HEK293 (cell line): Measurements from ENCODE around the gene CETP.

Source experiments
- ATF2 ChIP-seq: fragments of 450-650 bp; formaldehyde crosslinking; IDR thresholded peaks from 2 replicates; pipeline ENCODE4 v1.5.1; 2016; ENCODE audit warnings: missing biosample characterization, missing genetic modification characterization, low read depth
- INSM2 ChIP-seq: fragments of 450-650 bp; formaldehyde crosslinking; IDR thresholded peaks from 2 replicates; pipeline ENCODE4 v1.5.1; 2016; ENCODE audit warnings: missing biosample characterization, missing genetic modification characterization
- KLF1 ChIP-seq: fragments of 450-650 bp; formaldehyde crosslinking; IDR thresholded peaks from 2 replicates; pipeline ENCODE4 v1.5.1; 2016; ENCODE audit warnings: missing biosample characterization, missing genetic modification characterization
- KLF8 ChIP-seq: fragments of 450-650 bp; formaldehyde crosslinking; IDR thresholded peaks from 2 replicates; pipeline ENCODE4 v1.5.1; 2016; ENCODE audit warnings: missing biosample characterization, missing genetic modification characterization
- KLF9 ChIP-seq: fragments of 450-650 bp; formaldehyde crosslinking; IDR thresholded peaks from 2 replicates; pipeline ENCODE4 v1.5.1; 2016; ENCODE audit warnings: missing biosample characterization, missing genetic modification characterization, low read depth
- PRDM4 ChIP-seq: fragments of 450-650 bp; formaldehyde crosslinking; IDR thresholded peaks from 2 replicates; pipeline ENCODE4 v1.5.1; 2017; ENCODE audit warnings: missing biosample characterization, missing genetic modification characterization
- RBAK ChIP-seq: fragments of 450-650 bp; formaldehyde crosslinking; IDR thresholded peaks from 2 replicates; pipeline ENCODE4 v1.5.1; 2016; ENCODE audit warnings: missing biosample characterization, missing genetic modification characterization
- SP7 ChIP-seq: fragments of 450-650 bp; formaldehyde crosslinking; IDR thresholded peaks from 2 replicates; pipeline ENCODE4 v1.5.1; 2016; ENCODE audit warnings: missing biosample characterization, missing genetic modification characterization
- ZBTB7A ChIP-seq: fragments of 450-650 bp; formaldehyde crosslinking; IDR thresholded peaks from 2 replicates; pipeline ENCODE4 v1.5.1; 2016; ENCODE audit warnings: low read depth, missing biosample characterization, missing genetic modification characterization
- ZEB2 ChIP-seq: fragments of 450-650 bp; formaldehyde crosslinking; IDR thresholded peaks from 2 replicates; pipeline ENCODE4 v1.5.1; 2016; ENCODE audit warnings: missing biosample characterization, missing genetic modification characterization
- ZNF114 ChIP-seq: fragments of 450-650 bp; formaldehyde crosslinking; IDR thresholded peaks from 2 replicates; pipeline ENCODE4 v1.5.0; 2017; ENCODE audit warnings: missing biosample characterization, missing genetic modification characterization
- ZNF121 ChIP-seq: fragments of 450-650 bp; formaldehyde crosslinking; IDR thresholded peaks from 2 replicates; pipeline ENCODE4 v1.5.1; 2016; ENCODE audit warnings: missing biosample characterization, missing genetic modification characterization
- ZNF138 ChIP-seq: fragments of 450-650 bp; formaldehyde crosslinking; IDR thresholded peaks from 2 replicates; pipeline ENCODE4 v1.5.1; 2016; ENCODE audit warnings: missing biosample characterization, missing genetic modification characterization, borderline replicate concordance
- ZNF140 ChIP-seq: fragments of 450-650 bp; formaldehyde crosslinking; IDR thresholded peaks from 2 replicates; pipeline ENCODE4 v1.5.1; 2016; ENCODE audit warnings: missing biosample characterization, missing genetic modification characterization
- ZNF157 ChIP-seq: fragments of 450-650 bp; formaldehyde crosslinking; IDR thresholded peaks from 2 replicates; pipeline ENCODE4 v1.5.1; 2016; ENCODE audit warnings: missing biosample characterization, missing genetic modification characterization
- ZNF169 ChIP-seq: fragments of 450-650 bp; formaldehyde crosslinking; IDR thresholded peaks from 2 replicates; pipeline ENCODE4 v1.5.1; 2016; ENCODE audit warnings: missing biosample characterization, missing genetic modification characterization
- ZNF211 ChIP-seq: fragments of 450-650 bp; formaldehyde crosslinking; IDR thresholded peaks from 2 replicates; pipeline ENCODE4 v1.5.1; 2016; ENCODE audit warnings: low read depth, missing biosample characterization, missing genetic modification characterization
- ZNF214 ChIP-seq: fragments of 450-650 bp; formaldehyde crosslinking; IDR thresholded peaks from 2 replicates; pipeline ENCODE4 v1.5.1; 2017; ENCODE audit warnings: missing biosample characterization, mild to moderate bottlenecking, missing genetic modification characterization, borderline replicate concordance
- ZNF24 ChIP-seq: fragments of 450-650 bp; formaldehyde crosslinking; IDR thresholded peaks from 2 replicates; pipeline ENCODE4 v1.5.1; 2016; ENCODE audit warnings: missing biosample characterization, missing genetic modification characterization
- ZNF292 ChIP-seq: fragments of 450-650 bp; formaldehyde crosslinking; IDR thresholded peaks from 2 replicates; pipeline ENCODE4 v1.5.1; 2016; ENCODE audit warnings: low read depth, missing biosample characterization, missing genetic modification characterization, borderline replicate concordance
- ZNF404 ChIP-seq: fragments of 450-650 bp; formaldehyde crosslinking; IDR thresholded peaks from 2 replicates; pipeline ENCODE4 v1.5.1; 2017; ENCODE audit warnings: missing biosample characterization, missing genetic modification characterization
- ZNF423 ChIP-seq: fragments of 450-650 bp; formaldehyde crosslinking; IDR thresholded peaks from 2 replicates; pipeline ENCODE4 v1.5.1; 2016; ENCODE audit warnings: missing biosample characterization, missing genetic modification characterization
- ZNF548 ChIP-seq: fragments of 450-650 bp; formaldehyde crosslinking; IDR thresholded peaks from 2 replicates; pipeline ENCODE4 v1.5.1; 2016; ENCODE audit warnings: missing biosample characterization, missing genetic modification characterization
- ZNF561 ChIP-seq: fragments of 450-650 bp; IDR thresholded peaks from 2 replicates; pipeline ENCODE4 v1.5.1; 2018; ENCODE audit warnings: missing biosample characterization, missing genetic modification characterization, borderline replicate concordance
- ZNF610 ChIP-seq: fragments of 450-650 bp; formaldehyde crosslinking; IDR thresholded peaks from 2 replicates; pipeline ENCODE4 v1.5.1; 2016; ENCODE audit warnings: missing biosample characterization, missing genetic modification characterization, borderline replicate concordance
- ZNF660 ChIP-seq: fragments of 450-650 bp; IDR thresholded peaks from 2 replicates; pipeline ENCODE4 v1.5.1; 2018; ENCODE audit warnings: missing biosample characterization, mild to moderate bottlenecking, missing genetic modification characterization
- ZNF677 ChIP-seq: fragments of 450-650 bp; IDR thresholded peaks from 2 replicates; pipeline ENCODE4 v1.5.0; 2018; ENCODE audit warnings: missing biosample characterization, mild to moderate bottlenecking, missing genetic modification characterization, moderate library complexity
- ZNF76 ChIP-seq: fragments of 450-650 bp; formaldehyde crosslinking; IDR thresholded peaks from 2 replicates; pipeline ENCODE4; 2016; ENCODE audit warnings: low read depth, missing biosample characterization, missing genetic modification characterization, borderline replicate concordance
- ZNF785 ChIP-seq: fragments of 450-650 bp; formaldehyde crosslinking; IDR thresholded peaks from 2 replicates; pipeline ENCODE4 v1.5.1; 2016; ENCODE audit warnings: missing biosample characterization, missing genetic modification characterization
- ZSCAN16 ChIP-seq: fragments of 450-650 bp; formaldehyde crosslinking; IDR thresholded peaks from 2 replicates; pipeline ENCODE4 v1.5.1; 2016; ENCODE audit warnings: missing biosample characterization, missing genetic modification characterization
- ZXDB ChIP-seq: fragments of 450-650 bp; formaldehyde crosslinking; IDR thresholded peaks from 2 replicates; pipeline ENCODE4 v1.5.1; 2016; ENCODE audit warnings: missing biosample characterization, missing genetic modification characterization
- TF ChIP-seq, protein P1 (sequence below): sonication (generic); formaldehyde crosslinking; IDR thresholded peaks from 2 replicates; pipeline ENCODE4 v1.8.1; 2022; ENCODE audit warnings: mild to moderate bottlenecking, moderate library complexity, missing genetic modification reagents
- TF ChIP-seq, protein P2 (sequence below): fragments of 450-650 bp; formaldehyde crosslinking; IDR thresholded peaks from 2 replicates; pipeline ENCODE4 v1.5.1; 2016; ENCODE audit warnings: missing biosample characterization, missing genetic modification characterization

CETP gene

DNA sequence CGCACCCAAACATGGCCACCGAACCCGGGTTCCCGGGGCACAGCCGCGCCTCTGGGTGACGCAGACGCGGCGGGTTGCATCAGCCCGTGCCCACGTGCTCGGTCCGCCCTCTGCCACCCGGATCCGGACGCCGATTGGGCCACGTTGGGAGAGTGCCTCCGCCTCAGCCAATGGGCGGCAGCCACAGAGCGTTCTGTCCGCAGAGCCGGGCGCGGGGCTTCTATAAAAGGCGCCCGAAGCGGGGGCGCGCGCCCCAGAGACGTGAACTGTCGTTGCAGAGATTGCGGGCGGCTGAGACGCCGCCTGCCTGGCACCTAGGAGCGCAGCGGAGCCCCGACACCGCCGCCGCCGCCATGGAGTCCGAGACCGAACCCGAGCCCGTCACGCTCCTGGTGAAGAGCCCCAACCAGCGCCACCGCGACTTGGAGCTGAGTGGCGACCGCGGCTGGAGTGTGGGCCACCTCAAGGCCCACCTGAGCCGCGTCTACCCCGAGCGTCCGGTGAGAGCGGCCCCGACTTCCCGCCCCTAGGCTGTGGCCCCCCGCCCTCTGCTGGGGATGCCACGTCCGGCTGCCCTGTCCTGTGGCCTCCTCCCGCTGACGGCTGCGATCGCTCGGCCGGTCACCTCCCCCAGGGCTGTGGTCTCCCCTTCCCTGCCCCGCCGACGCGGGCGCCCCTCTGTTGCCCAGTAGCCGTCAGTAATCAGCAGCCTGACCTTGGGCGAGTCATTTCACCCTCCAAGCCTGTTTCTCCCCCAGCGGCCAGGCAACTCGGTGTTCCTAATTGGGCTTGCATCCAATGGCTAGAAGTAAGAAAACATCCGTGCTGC is 29.6 kb upstream of the CETP start, which contains the start of gene HERPUD1 (continued):
- peak; percentile 84 for TF ChIP-seq ZEB2
- TF ChIP-seq, protein P1, sequence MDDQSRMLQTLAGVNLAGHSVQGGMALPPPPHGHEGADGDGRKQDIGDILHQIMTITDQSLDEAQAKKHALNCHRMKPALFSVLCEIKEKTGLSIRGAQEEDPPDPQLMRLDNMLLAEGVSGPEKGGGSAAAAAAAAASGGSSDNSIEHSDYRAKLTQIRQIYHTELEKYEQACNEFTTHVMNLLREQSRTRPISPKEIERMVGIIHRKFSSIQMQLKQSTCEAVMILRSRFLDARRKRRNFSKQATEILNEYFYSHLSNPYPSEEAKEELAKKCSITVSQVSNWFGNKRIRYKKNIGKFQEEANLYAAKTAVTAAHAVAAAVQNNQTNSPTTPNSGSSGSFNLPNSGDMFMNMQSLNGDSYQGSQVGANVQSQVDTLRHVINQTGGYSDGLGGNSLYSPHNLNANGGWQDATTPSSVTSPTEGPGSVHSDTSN (CRISPR knock-in tag): 0 out of 2 replicates have a peak, but pooled peaks have one; percentile 27
- TF ChIP-seq ZNF140 (tag by site-specific recombination): no peak
- TF ChIP-seq KLF9 (tag by site-specific recombination): peak; percentile 40; the same call in 1 of the 2 replicates
- no peak for TF ChIP-seq ZNF548 (tag by site-specific recombination)
- peak; percentile 71; the same call in 1 of the 2 replicates for TF ChIP-seq ZNF169
- no peak for TF ChIP-seq ZNF24 (tag by site-specific recombination)
- TF ChIP-seq ZNF214 (tag by site-specific recombination): no peak
- TF ChIP-seq ZNF76 (tag by site-specific recombination): peak; percentile 26; the same call in 1 of the 2 replicates
- TF ChIP-seq ZNF423 (tag by site-specific recombination): peak; percentile 100
- TF ChIP-seq ZNF404 (tag by site-specific recombination): no peak
- 0 out of 2 replicates have a peak, but pooled peaks have one; percentile 17 for TF ChIP-seq ZNF785
- TF ChIP-seq ZNF610 (tag by site-specific recombination): no peak
- TF ChIP-seq PRDM4 (tag by site-specific recombination): no peak
- no peak for TF ChIP-seq ZBTB7A (tag by site-specific recombination)
- TF ChIP-seq INSM2: no peak
- TF ChIP-seq KLF1 (tag by site-specific recombination): no peak; the same call in 1 of the 2 replicates
- TF ChIP-seq ZNF138 (tag by site-specific recombination): no peak
- 0 out of 2 replicates have a peak, but pooled peaks have one; percentile 37 for TF ChIP-seq ZNF121 (tag by site-specific recombination)
- TF ChIP-seq RBAK: no peak
- TF ChIP-seq ZNF211 (tag by site-specific recombination): no peak
- TF ChIP-seq ZNF561: peak; percentile 90
- peak; percentile 24; the same call in 1 of the 2 replicates for TF ChIP-seq ZNF677 (tag by site-specific recombination)
- no peak for TF ChIP-seq ZSCAN16 (tag by site-specific recombination)
- TF ChIP-seq, protein P2, sequence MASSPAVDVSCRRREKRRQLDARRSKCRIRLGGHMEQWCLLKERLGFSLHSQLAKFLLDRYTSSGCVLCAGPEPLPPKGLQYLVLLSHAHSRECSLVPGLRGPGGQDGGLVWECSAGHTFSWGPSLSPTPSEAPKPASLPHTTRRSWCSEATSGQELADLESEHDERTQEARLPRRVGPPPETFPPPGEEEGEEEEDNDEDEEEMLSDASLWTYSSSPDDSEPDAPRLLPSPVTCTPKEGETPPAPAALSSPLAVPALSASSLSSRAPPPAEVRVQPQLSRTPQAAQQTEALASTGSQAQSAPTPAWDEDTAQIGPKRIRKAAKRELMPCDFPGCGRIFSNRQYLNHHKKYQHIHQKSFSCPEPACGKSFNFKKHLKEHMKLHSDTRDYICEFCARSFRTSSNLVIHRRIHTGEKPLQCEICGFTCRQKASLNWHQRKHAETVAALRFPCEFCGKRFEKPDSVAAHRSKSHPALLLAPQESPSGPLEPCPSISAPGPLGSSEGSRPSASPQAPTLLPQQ (tag by site-specific recombination): no peak; the same call in 1 of the 2 replicates
- TF ChIP-seq ZXDB (tag by site-specific recombination): peak; percentile 18; the same call in 1 of the 2 replicates
- TF ChIP-seq KLF8 (tag by site-specific recombination): no peak
- TF ChIP-seq ZNF292 (tag by site-specific recombination): no peak
- peak; percentile 49; the same call in 1 of the 2 replicates for TF ChIP-seq SP7 (tag by site-specific recombination)
- peak; percentile 89 for TF ChIP-seq ZNF660
- TF ChIP-seq ATF2 (tag by site-specific recombination): peak; percentile 37; the same call in 1 of the 2 replicates
- TF ChIP-seq ZNF114: no peak
- TF ChIP-seq ZNF157 (tag by site-specific recombination): no peak
